HepG2 (cell line): ENCODE results near the gene TUBB. TPM values are rescaled to one million over a fixed set of nuclear protein-coding genes. Genes with fewer than 3 reads are reported as not detected.

Experiments
- ATAC-seq: fragments of 200-7000 bp; cut with Tn5 transposase; 3 replicates; pipeline ENCODE4 v1.9.1; 2020; ENCODE audit warnings: mild to moderate bottlenecking, moderate library complexity
- BruUV-seq: library from RNA; stranded (reverse); fragments of 400-500 nt; replicated peaks from 2 replicates; lab custom pipeline; 2021; lab: Mats Ljungman, UMichigan
- CTCF ChIA-PET: fragments of 300-600 bp; formaldehyde crosslinking; extraction: SDS; loops from one replicate; lab custom pipeline; 2021; ENCODE audit warnings: low total read pairs, inconsistent platforms, low intra/inter-chr PET ratio; lab: Yijun Ruan, JAX
- POLR2A ChIA-PET: fragments of 350-600 bp; sonication (Branson Sonifier 250); formaldehyde crosslinking; loops from one replicate; lab custom pipeline; 2020; ENCODE audit warnings: antibody characterized with exemption, inconsistent platforms; lab: Yijun Ruan, JAX
- DNase-seq: peaks from one replicate; pipeline ENCODE4 v3.0.0-alpha.2; 2015; ENCODE audit warnings: low spot score
- FAIRE-seq: peaks from 3 replicates; lab custom pipeline; 2011; peaks lifted over from hg19 to GRCh38; lab: Jason Lieb, UNC
- H2AFZ ChIP-seq: one replicate; pipeline ENCODE4 v1.6.1; 2011; ENCODE audit warnings: low read length, inconsistent platforms
- H3K27ac ChIP-seq: fragments of 300-600 bp; 3 replicates; pipeline ENCODE4 v1.8.0; 2011; ENCODE audit warnings: mixed run types, mild to moderate bottlenecking, mixed read lengths, low read length, inconsistent platforms; ENCODE audit not compliant: insufficient read depth; ENCODE audit errors: extremely low read length
- H3K27me3 ChIP-seq, 2 experiments: fragments of 200-600 bp in 1 of 2; 2 replicates in 1 of 2; 3 replicates in 1 of 2; pipeline versions ENCODE4 v1.6.0 to v1.8.0; 2011; ENCODE audit warnings: low read length in 2 of 2, mild to moderate bottlenecking in 2 of 2, moderate library complexity in 2 of 2, inconsistent platforms in 1 of 2; ENCODE audit not compliant: insufficient read depth in 2 of 2, control insufficient read depth in 1 of 2
- H3K36me3 ChIP-seq, 2 experiments: fragments of 200-600 bp in 1 of 2; replicated peaks in 1 of 2; 2 replicates in 1 of 2; 3 replicates in 1 of 2; pipeline versions ENCODE4 v1.5.1 to v1.8.0; 2011; ENCODE audit warnings: low read length in 2 of 2, inconsistent platforms in 1 of 2; ENCODE audit not compliant: insufficient read depth in 2 of 2, control insufficient read depth in 1 of 2
- H3K4me1 ChIP-seq: 2 replicates; pipeline ENCODE4 v1.5.1; 2012; ENCODE audit warnings: low read length, inconsistent platforms; ENCODE audit not compliant: insufficient read depth
- H3K4me2 ChIP-seq: 2 replicates; pipeline ENCODE4 v1.6.0; 2011; ENCODE audit warnings: low read depth, low read length, inconsistent platforms
- H3K4me3 ChIP-seq, 3 experiments: fragments of 200-600 bp in 1 of 3; sonication (generic), shearing (Covaris generic) in 1 of 3; replicated peaks in 1 of 3; 2 replicates each; pipeline ENCODE4 v1.5.1; 2011 to 2016; ENCODE audit warnings: low read length in 3 of 3, inconsistent platforms in 2 of 3, low read depth in 2 of 3, mild to moderate bottlenecking in 2 of 3, control low read depth in 1 of 3, mixed read lengths in 1 of 3; ENCODE audit not compliant: insufficient read depth in 1 of 3
- H3K79me2 ChIP-seq: one replicate; pipeline ENCODE4 v1.6.1; 2011; ENCODE audit warnings: low read length, inconsistent platforms; ENCODE audit not compliant: insufficient read depth
- H3K9ac ChIP-seq: 2 replicates; pipeline ENCODE4 v1.6.0; 2011; ENCODE audit warnings: mild to moderate bottlenecking, low read depth, low read length, inconsistent platforms; ENCODE audit not compliant: insufficient read depth
- H3K9me3 ChIP-seq: 2 replicates; pipeline ENCODE4 v1.5.1; 2012; ENCODE audit warnings: mild to moderate bottlenecking, low read length
- H4K20me1 ChIP-seq: 2 replicates; pipeline ENCODE4 v1.6.0; 2011; ENCODE audit warnings: inconsistent platforms, mild to moderate bottlenecking, low read length, moderate library complexity; ENCODE audit not compliant: insufficient read depth
- GLMP ChIP-seq: sonication (generic); formaldehyde crosslinking; IDR thresholded peaks from 2 replicates; pipeline ENCODE4 v1.9.0; 2021; ENCODE audit warnings: missing genetic modification reagents, mild to moderate bottlenecking, borderline replicate concordance
- JUN ChIP-seq: sonication (generic); formaldehyde crosslinking; IDR thresholded peaks from 2 replicates; pipeline ENCODE4 v1.4.0; 2020; ENCODE audit warnings: mild to moderate bottlenecking, missing genetic modification reagents
- RBM22 ChIP-seq: fragments of 200-400 bp; formaldehyde crosslinking; optimal IDR thresholded peaks from 2 replicates; pipeline ENCODE3; 2017; ENCODE audit warnings: mild to moderate bottlenecking, low read length, moderate library complexity
- ZBTB4 ChIP-seq: sonication (generic); formaldehyde crosslinking; IDR thresholded peaks from 2 replicates; pipeline ENCODE4 v1.4.0; 2020; ENCODE audit warnings: missing genetic modification reagents, mild to moderate bottlenecking, borderline replicate concordance
- ZNF280D ChIP-seq: sonication (generic); formaldehyde crosslinking; IDR thresholded peaks from 2 replicates; pipeline ENCODE4 v1.5.1; 2020; ENCODE audit warnings: mild to moderate bottlenecking, missing genetic modification reagents
- WGBS: methylation state at CpG from one replicate; pipeline ENCODE4 v1.1.6; 2017; ENCODE audit warnings: low lambda C conversion rate; 5-methylcytosine and 5-hydroxymethylcytosine counted together
- in situ Hi-C: cut with HindIII; loops from 2 replicates; pipeline ENCODE4 v1.10.0; 2017; ENCODE audit warnings: low pct_unique_long_range_greater_than_20kb; ENCODE audit not compliant: extremely low pct_ligation_motif_present
- intact Hi-C: fragments of 100-400 bp; cut with micrococcal nuclease; formaldehyde crosslinking; loops from one replicate; pipeline ENCODE4 v1.10.0; 2022; ENCODE audit not compliant: unreplicated experiment
- polyA plus RNA-seq, 8 experiments: library from polyadenylated mRNA; depleted of rRNA in 3 of 8; stranded (reverse) in 7 of 8; unstranded in 1 of 8; fragments of >200 nt; fragmentation: Illumina TruSeq in 4 of 8; extraction: Trizol in 4 of 8; gene quantifications; 2 replicates each; pipeline versions ENCODE4 v1.2.1 to v1.2.3, GENCODE V29; 2011 to 2016; ENCODE audit warnings: low read depth in 4 of 8, missing spikeins in 1 of 8, mixed read lengths in 1 of 8; ENCODE audit not compliant: insufficient read depth in 1 of 8
- total RNA-seq, 5 experiments: library from RNA; depleted of rRNA; stranded (reverse); fragments of >200 nt; fragmentation: Illumina TruSeq; extraction: Trizol; gene quantifications; 2 replicates each; pipeline ENCODE4 v1.2.3, GENCODE V29; 2016; ENCODE audit warnings: low read depth in 1 of 5

Gene TUBB
- total and polyA plus RNA-seq, 2 of the 13 experiments (the other 11 are each of a cell fraction or from before 2014, with no cell fraction given): 911 to 1,163 TPM

- CTCF ChIA-PET: no interaction called here
- H3K4me1 ChIP-seq: peaks cover 62% of the 10 kb centered on the region
- TF ChIP-seq JUN (CRISPR knock-in tag) (no peak), RBM22 (no peak), ZBTB4 (CRISPR knock-in tag) (no peak), ZNF280D (no peak), GLMP (CRISPR knock-in tag) (no peak)
- 93% methylated on average over 3 of the region's 3 CpGs for WGBS
- no peak for ATAC-seq
- no peak for DNase-seq
- H3K9ac ChIP-seq: no peak overlapping the region
- no peak overlapping the region for H2AFZ ChIP-seq
- FAIRE-seq: no peak
- H3K27me3 ChIP-seq: no peaks in the 10 kb centered on the region
- H3K36me3 ChIP-seq: no peaks in the 10 kb centered on the region
- no peaks in the 10 kb centered on the region for H3K79me2 ChIP-seq
- H3K9me3 ChIP-seq: no peaks in the 10 kb centered on the region
- in situ Hi-C loops: no loop called here
- H3K27ac ChIP-seq: no peak overlapping the region
- POLR2A ChIA-PET: interaction anchor here (1.1 to 5.9 kb wide), 2 partner anchors 10 kb away, joined by 4 to 113 read pairs; partner anchors contain the start of genes FLOT1 and IER3
- intact Hi-C loops: no loop called here
- no peaks in the 10 kb centered on the region for H4K20me1 ChIP-seq
- H3K4me2 ChIP-seq: no peak overlapping the region
- no TSS peak for BruUV-seq
- H3K4me3 ChIP-seq: no peak overlapping the region
Observed at GRCh38 chr6:30754631-30755030, 34.5 kb downstream of the TUBB start.
